OCI-LY7 (cell line): ENCODE results near the gene CRTC2. TPM values are rescaled to one million over a fixed set of nuclear protein-coding genes. Genes with fewer than 3 reads are reported as not detected.

ENCODE experiments used
- BruUV-seq: library from RNA; stranded (reverse); fragments of 400-500 nt; replicated peaks from 2 replicates; lab custom pipeline; 2021; lab: Mats Ljungman, UMichigan
- CTCF ChIA-PET: fragments of 300-600 bp; sonication (Branson Sonifier 250); formaldehyde crosslinking; loops from one replicate; lab custom pipeline; 2022; ENCODE audit warnings: antibody characterized with exemption; ENCODE audit not compliant: unreplicated experiment; lab: Charles Lee
- POLR2A ChIA-PET: fragments of 300-600 bp; sonication (Branson Sonifier 250); formaldehyde crosslinking; loops from one replicate; lab custom pipeline; 2022; ENCODE audit warnings: antibody characterized with exemption; lab: Charles Lee
- DNase-seq: peaks from one replicate; pipeline ENCODE4 v3.0.0-alpha.2; 2015; ENCODE audit warnings: low spot score
- H2AFZ ChIP-seq: fragments of 200-600 bp; sonication (generic), shearing (Covaris generic); 2 replicates; pipeline ENCODE4 v1.6.1; 2014; ENCODE audit warnings: mild to moderate bottlenecking, antibody characterized with exemption, low read length, moderate library complexity
- H3K27ac ChIP-seq: fragments of 200-600 bp; sonication (generic); 2 replicates; pipeline ENCODE4 v1.5.1; 2014; ENCODE audit warnings: mixed run types, low read depth, mild to moderate bottlenecking, moderate library complexity, low read length, inconsistent platforms; ENCODE audit not compliant: poor library complexity, severe bottlenecking
- H3K36me3 ChIP-seq: fragments of 200-600 bp; sonication (generic); 2 replicates; pipeline ENCODE4 v1.6.1; 2014; ENCODE audit warnings: mild to moderate bottlenecking, antibody characterized with exemption, low read length, moderate library complexity, mixed read lengths; ENCODE audit not compliant: insufficient read depth
- H3K4me1 ChIP-seq: fragments of 200-600 bp; sonication (generic); 2 replicates; pipeline ENCODE4 v1.5.1; 2014; ENCODE audit warnings: mild to moderate bottlenecking, low read length; ENCODE audit not compliant: insufficient read depth, poor library complexity, severe bottlenecking
- H3K4me2 ChIP-seq: fragments of 200-600 bp; sonication (generic); 2 replicates; pipeline ENCODE4 v1.6.1; 2014; ENCODE audit warnings: mild to moderate bottlenecking, low read length
- H3K4me3 ChIP-seq: fragments of 200-600 bp; sonication (generic); 2 replicates; pipeline ENCODE4 v1.5.1; 2014; ENCODE audit warnings: mild to moderate bottlenecking, low read depth, low read length; ENCODE audit not compliant: poor library complexity, severe bottlenecking
- H3K79me2 ChIP-seq: fragments of 200-600 bp; sonication (generic); 2 replicates; pipeline ENCODE4 v1.6.1; 2016; ENCODE audit warnings: low read depth, mild to moderate bottlenecking, low read length, moderate library complexity, mixed read lengths; ENCODE audit not compliant: insufficient read depth
- H3K9me2 ChIP-seq: fragments of 200-600 bp; sonication (generic); 2 replicates; pipeline ENCODE4 v1.6.1; 2016; ENCODE audit warnings: mild to moderate bottlenecking, low read length, mixed read lengths; ENCODE audit not compliant: insufficient read depth
- H3K9me3 ChIP-seq: fragments of 200-600 bp; sonication (generic); 2 replicates; pipeline ENCODE4 v1.6.1; 2014; ENCODE audit warnings: mild to moderate bottlenecking, mixed run types, low read length, mixed read lengths
- H4K20me1 ChIP-seq: fragments of 200-600 bp; sonication (generic); 2 replicates; pipeline ENCODE4 v1.6.1; 2014; ENCODE audit warnings: mild to moderate bottlenecking, antibody characterized with exemption, low read length, moderate library complexity, mixed read lengths; ENCODE audit not compliant: insufficient read depth
- CTCF ChIP-seq: fragments of 200-600 bp; sonication (generic); conservative IDR thresholded peaks from 2 replicates; pipeline ENCODE4 v1.5.1; 2014; ENCODE audit warnings: mild to moderate bottlenecking, antibody characterized with exemption, low read length, moderate library complexity, mixed read lengths
- EZH2phosphoT487 ChIP-seq: fragments of 200-600 bp; sonication (generic); IDR thresholded peaks from 2 replicates; pipeline ENCODE4 v1.6.1; 2018; ENCODE audit warnings: low read depth, borderline replicate concordance, mild to moderate bottlenecking, mixed run types, antibody characterized with exemption, low read length, moderate library complexity, mixed read lengths
- intact Hi-C: fragments of 100-400 bp; cut with micrococcal nuclease; formaldehyde crosslinking; loops from one replicate; pipeline ENCODE4 v1.10.0; 2022; ENCODE audit not compliant: unreplicated experiment
- total RNA-seq, 2 experiments: library from RNA; depleted of rRNA in 1 of 2; stranded (reverse); fragments of >200 nt in 1 of 2; shearing (Covaris generic) in 1 of 2; gene quantifications; 2 replicates each; pipeline ENCODE4 v1.2.3, GENCODE V29; 2014 to 2022

CRTC2 gene
- total RNA-seq, 2 experiments from 2014 or later = 15.6 to 65.6 TPM

GRCh38 chr1:153970346-153970745, 11.9 kb upstream of the CRTC2 start:
- intact Hi-C loops = no loop called here
- Histone ChIP-seq H3K4me3 (no peak overlapping the region), H3K9me3 (no peaks in the 10 kb centered on the region), H3K79me2 (peaks cover 25% of the 10 kb centered on the region; the same call in 1 of the 2 replicates), H2AFZ (no peak overlapping the region), H3K9me2 (no peaks in the 10 kb centered on the region), H3K4me1 (peaks cover 30% of the 10 kb centered on the region), H3K27ac (no peak overlapping the region), H4K20me1 (no peaks in the 10 kb centered on the region), H3K4me2 (no peak overlapping the region), H3K36me3 (peaks cover 37% of the 10 kb centered on the region)
- no peak for TF ChIP-seq CTCF
- ChIA-PET CTCF (no interaction called here), POLR2A (interaction anchor here (0.7 kb wide), 1 partner anchor 14 kb away, joined by 3 read pairs; no protein-coding TSS in a partner anchor)
- DNase-seq = no peak
- no TSS peak for BruUV-seq

GRCh38 chr1:153968972-153969371, 10.6 kb upstream of the CRTC2 start:
- peaks cover 38% of the 10 kb centered on the region for H3K4me1 ChIP-seq
- ChIA-PET POLR2A (interaction anchor here (0.9 to 4.7 kb wide), 3 partner anchors 8 to 189 kb away, joined by 4 to 54 read pairs (median 19); partner anchors contain the start of genes DENND4B and JTB), CTCF (no interaction called here)
- H3K79me2 ChIP-seq = peaks cover 34% of the 10 kb centered on the region; the same call in 1 of the 2 replicates
- no peaks in the 10 kb centered on the region for H3K9me2 ChIP-seq
- H3K36me3 ChIP-seq = peaks cover 25% of the 10 kb centered on the region
- peak overlapping the region; percentile 89 for H3K27ac ChIP-seq
- H3K4me2 ChIP-seq = peak overlapping the region; percentile 100
- H3K4me3 ChIP-seq = peak overlapping the region; percentile 78
- no TSS peak for BruUV-seq
- DNase-seq = no peak
- H2AFZ ChIP-seq = 0 out of 2 replicates have a peak overlapping the region, but pooled peaks have one; percentile 77
- no peaks in the 10 kb centered on the region for H3K9me3 ChIP-seq
- intact Hi-C loops = no loop called here
- no peaks in the 10 kb centered on the region for H4K20me1 ChIP-seq
- TF ChIP-seq CTCF = no peak
- TF ChIP-seq EZH2phosphoT487 = no peak

GRCh38 chr1:153968408-153968807, 10.0 kb upstream of the CRTC2 start:
- H3K27ac ChIP-seq = peak overlapping the region; percentile 89
- peaks cover 35% of the 10 kb centered on the region; the same call in 1 of the 2 replicates for H3K79me2 ChIP-seq
- no peaks in the 10 kb centered on the region for H3K9me3 ChIP-seq
- ChIA-PET CTCF (no interaction called here), POLR2A (interaction anchor here (0.9 to 4.7 kb wide), 3 partner anchors 8 to 189 kb away, joined by 4 to 54 read pairs (median 19); partner anchors contain the start of genes DENND4B and JTB)
- H3K4me2 ChIP-seq = peak overlapping the region; percentile 100
- H3K9me2 ChIP-seq = no peaks in the 10 kb centered on the region
- TF ChIP-seq EZH2phosphoT487 = no peak
- TF ChIP-seq CTCF = no peak
- H4K20me1 ChIP-seq = no peaks in the 10 kb centered on the region
- H2AFZ ChIP-seq = peak overlapping the region; percentile 77; the same call in 1 of the 2 replicates
- peaks cover 40% of the 10 kb centered on the region for H3K4me1 ChIP-seq
- intact Hi-C loops = no loop called here
- peak overlapping the region; percentile 78 for H3K4me3 ChIP-seq
- BruUV-seq = no TSS peak
- DNase-seq = no peak
- peaks cover 19% of the 10 kb centered on the region for H3K36me3 ChIP-seq
